HepG2 (cell line): Measurements from ENCODE around the gene COMMD1. TPM values are rescaled to one million over a fixed set of nuclear protein-coding genes. Genes with fewer than 3 reads are reported as not detected.
"Not testable (repeated sequence)": the region's sequence is repeated elsewhere in the genome, so short reads cannot be mapped to it uniquely, and the experiment has no call there.

ENCODE experiments used
- ATAC-seq: fragments of 200-7000 bp; cut with Tn5 transposase; 3 replicates; pipeline ENCODE4 v1.9.1; 2020; ENCODE audit warnings: mild to moderate bottlenecking, moderate library complexity
- BruUV-seq: library from RNA; stranded (reverse); fragments of 400-500 nt; replicated peaks from 2 replicates; lab custom pipeline; 2021; lab: Mats Ljungman, UMichigan
- CTCF ChIA-PET: fragments of 300-600 bp; formaldehyde crosslinking; extraction: SDS; loops from one replicate; lab custom pipeline; 2021; ENCODE audit warnings: low total read pairs, inconsistent platforms, low intra/inter-chr PET ratio; lab: Yijun Ruan, JAX
- POLR2A ChIA-PET: fragments of 350-600 bp; sonication (Branson Sonifier 250); formaldehyde crosslinking; loops from one replicate; lab custom pipeline; 2020; ENCODE audit warnings: antibody characterized with exemption, inconsistent platforms; lab: Yijun Ruan, JAX
- DNase-seq: peaks from one replicate; pipeline ENCODE4 v3.0.0-alpha.2; 2015; ENCODE audit warnings: low spot score
- FAIRE-seq: peaks from 3 replicates; lab custom pipeline; 2011; peaks lifted over from hg19 to GRCh38; lab: Jason Lieb, UNC
- H2AFZ ChIP-seq: one replicate; pipeline ENCODE4 v1.6.1; 2011; ENCODE audit warnings: low read length, inconsistent platforms
- H3K27ac ChIP-seq: fragments of 300-600 bp; 3 replicates; pipeline ENCODE4 v1.8.0; 2011; ENCODE audit warnings: mixed run types, mild to moderate bottlenecking, mixed read lengths, low read length, inconsistent platforms; ENCODE audit not compliant: insufficient read depth; ENCODE audit errors: extremely low read length
- H3K27me3 ChIP-seq, 2 experiments: fragments of 200-600 bp in 1 of 2; 2 replicates in 1 of 2; 3 replicates in 1 of 2; pipeline versions ENCODE4 v1.6.0 to v1.8.0; 2011; ENCODE audit warnings: low read length in 2 of 2, mild to moderate bottlenecking in 2 of 2, moderate library complexity in 2 of 2, inconsistent platforms in 1 of 2; ENCODE audit not compliant: insufficient read depth in 2 of 2, control insufficient read depth in 1 of 2
- H3K36me3 ChIP-seq, 2 experiments: fragments of 200-600 bp in 1 of 2; replicated peaks in 1 of 2; 2 replicates in 1 of 2; 3 replicates in 1 of 2; pipeline versions ENCODE4 v1.5.1 to v1.8.0; 2011; ENCODE audit warnings: low read length in 2 of 2, inconsistent platforms in 1 of 2; ENCODE audit not compliant: insufficient read depth in 2 of 2, control insufficient read depth in 1 of 2
- H3K4me1 ChIP-seq: 2 replicates; pipeline ENCODE4 v1.5.1; 2012; ENCODE audit warnings: low read length, inconsistent platforms; ENCODE audit not compliant: insufficient read depth
- H3K4me2 ChIP-seq: 2 replicates; pipeline ENCODE4 v1.6.0; 2011; ENCODE audit warnings: low read depth, low read length, inconsistent platforms
- H3K4me3 ChIP-seq, 3 experiments: fragments of 200-600 bp in 1 of 3; sonication (generic), shearing (Covaris generic) in 1 of 3; replicated peaks in 1 of 3; 2 replicates each; pipeline ENCODE4 v1.5.1; 2011 to 2016; ENCODE audit warnings: low read length in 3 of 3, inconsistent platforms in 2 of 3, low read depth in 2 of 3, mild to moderate bottlenecking in 2 of 3, control low read depth in 1 of 3, mixed read lengths in 1 of 3; ENCODE audit not compliant: insufficient read depth in 1 of 3
- H3K79me2 ChIP-seq: one replicate; pipeline ENCODE4 v1.6.1; 2011; ENCODE audit warnings: low read length, inconsistent platforms; ENCODE audit not compliant: insufficient read depth
- H3K9ac ChIP-seq: 2 replicates; pipeline ENCODE4 v1.6.0; 2011; ENCODE audit warnings: mild to moderate bottlenecking, low read depth, low read length, inconsistent platforms; ENCODE audit not compliant: insufficient read depth
- H3K9me3 ChIP-seq: 2 replicates; pipeline ENCODE4 v1.5.1; 2012; ENCODE audit warnings: mild to moderate bottlenecking, low read length
- H4K20me1 ChIP-seq: 2 replicates; pipeline ENCODE4 v1.6.0; 2011; ENCODE audit warnings: inconsistent platforms, mild to moderate bottlenecking, low read length, moderate library complexity; ENCODE audit not compliant: insufficient read depth
- ARNT2 ChIP-seq: sonication (generic); formaldehyde crosslinking; IDR thresholded peaks from 2 replicates; pipeline ENCODE4 v1.8.0; 2022; ENCODE audit warnings: mild to moderate bottlenecking, low read depth, missing genetic modification reagents, moderate library complexity
- BRCA1 ChIP-seq: sonication (generic); formaldehyde crosslinking; IDR thresholded peaks from 2 replicates; pipeline ENCODE4 v1.4.0; 2020; ENCODE audit warnings: missing genetic modification reagents
- CCDC6 ChIP-seq: sonication (generic); formaldehyde crosslinking; IDR thresholded peaks from 2 replicates; pipeline ENCODE4 v1.8.1; 2022; ENCODE audit warnings: mild to moderate bottlenecking, missing genetic modification reagents, moderate library complexity
- HES4 ChIP-seq: sonication (generic); formaldehyde crosslinking; IDR thresholded peaks from 2 replicates; pipeline ENCODE4 v1.9.0; 2021; ENCODE audit warnings: mild to moderate bottlenecking, missing genetic modification reagents, borderline replicate concordance
- LCORL ChIP-seq, 2 experiments: fragments of 450-650 bp in 1 of 2; sonication (generic) in 1 of 2; formaldehyde crosslinking in 1 of 2; IDR thresholded peaks; 2 replicates each; pipeline versions ENCODE4 v1.5.0 to v1.6.1; 2017 to 2020; ENCODE audit warnings: antibody characterized with exemption in 1 of 2, missing genetic modification reagents in 1 of 2
- POGZ ChIP-seq: sonication (generic); formaldehyde crosslinking; IDR thresholded peaks from 2 replicates; pipeline ENCODE4 v1.4.0; 2020; ENCODE audit warnings: mild to moderate bottlenecking, missing genetic modification reagents
- PPARG ChIP-seq: conservative IDR thresholded peaks from 2 replicates; pipeline ENCODE4 v1.6.1; 2016; ENCODE audit warnings: missing biosample characterization, missing genetic modification reagents
- ZC3H13 ChIP-seq: sonication (generic); formaldehyde crosslinking; IDR thresholded peaks from 2 replicates; pipeline ENCODE4 v1.8.1; 2023; ENCODE audit warnings: mild to moderate bottlenecking, missing genetic modification reagents, moderate library complexity
- WGBS: methylation state at CpG from one replicate; pipeline ENCODE4 v1.1.6; 2017; ENCODE audit warnings: low lambda C conversion rate; 5-methylcytosine and 5-hydroxymethylcytosine counted together
- in situ Hi-C: cut with HindIII; loops from 2 replicates; pipeline ENCODE4 v1.10.0; 2017; ENCODE audit warnings: low pct_unique_long_range_greater_than_20kb; ENCODE audit not compliant: extremely low pct_ligation_motif_present
- intact Hi-C: fragments of 100-400 bp; cut with micrococcal nuclease; formaldehyde crosslinking; loops from one replicate; pipeline ENCODE4 v1.10.0; 2022; ENCODE audit not compliant: unreplicated experiment
- polyA plus RNA-seq, 8 experiments: library from polyadenylated mRNA; depleted of rRNA in 3 of 8; stranded (reverse) in 7 of 8; unstranded in 1 of 8; fragments of >200 nt; fragmentation: Illumina TruSeq in 4 of 8; extraction: Trizol in 4 of 8; gene quantifications; 2 replicates each; pipeline versions ENCODE4 v1.2.1 to v1.2.3, GENCODE V29; 2011 to 2016; ENCODE audit warnings: low read depth in 4 of 8, missing spikeins in 1 of 8, mixed read lengths in 1 of 8; ENCODE audit not compliant: insufficient read depth in 1 of 8
- total RNA-seq, 5 experiments: library from RNA; depleted of rRNA; stranded (reverse); fragments of >200 nt; fragmentation: Illumina TruSeq; extraction: Trizol; gene quantifications; 2 replicates each; pipeline ENCODE4 v1.2.3, GENCODE V29; 2016; ENCODE audit warnings: low read depth in 1 of 5
- TF ChIP-seq, protein P1 (sequence below): sonication (generic); formaldehyde crosslinking; IDR thresholded peaks from 2 replicates; pipeline ENCODE4 v1.5.0; 2020; ENCODE audit warnings: missing genetic modification reagents
- TF ChIP-seq, protein P2 (sequence below): sonication (generic); formaldehyde crosslinking; IDR thresholded peaks from 2 replicates; pipeline ENCODE4 v1.4.0; 2020; ENCODE audit warnings: mild to moderate bottlenecking, missing genetic modification reagents
- TF ChIP-seq, protein P3 (sequence below): sonication (generic); formaldehyde crosslinking; IDR thresholded peaks from 2 replicates; pipeline ENCODE4 v1.4.0; 2020; ENCODE audit warnings: mild to moderate bottlenecking, missing genetic modification reagents

COMMD1 gene
- total and polyA plus RNA-seq, 2 of the 13 experiments (the other 11 are each of a cell fraction or from before 2014, with no cell fraction given): 25.7 to 105 TPM

DNA sequence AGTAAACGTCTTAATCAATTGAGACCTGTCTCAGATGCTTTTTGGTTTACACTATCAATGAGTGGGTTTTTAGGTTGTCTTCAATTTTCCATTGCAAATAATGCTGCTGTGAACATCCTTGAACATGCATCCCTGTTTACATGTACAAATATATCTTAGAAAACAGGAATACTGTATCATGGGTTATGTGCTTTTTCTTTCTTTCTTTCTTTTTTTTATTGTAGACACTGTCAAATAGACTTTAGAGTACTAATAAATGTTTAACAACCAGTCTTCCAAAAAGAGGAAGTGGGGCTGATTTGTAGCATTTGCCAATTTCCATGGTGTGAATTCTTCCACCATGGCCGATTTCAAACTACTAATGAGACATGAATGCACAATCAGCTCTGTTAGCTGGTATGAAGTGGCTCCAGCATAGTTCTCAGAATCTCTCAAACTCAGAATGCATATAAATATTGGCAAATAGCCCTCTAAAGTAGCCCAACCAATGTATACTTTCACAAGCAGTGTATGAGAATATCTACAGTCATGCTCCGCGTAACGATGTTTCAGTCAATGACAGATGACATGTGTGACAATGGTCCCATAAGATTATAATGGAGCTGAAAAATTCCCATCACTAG lies 240.1 kb downstream of the COMMD1 start (continued):
- TF ChIP-seq, protein P1, sequence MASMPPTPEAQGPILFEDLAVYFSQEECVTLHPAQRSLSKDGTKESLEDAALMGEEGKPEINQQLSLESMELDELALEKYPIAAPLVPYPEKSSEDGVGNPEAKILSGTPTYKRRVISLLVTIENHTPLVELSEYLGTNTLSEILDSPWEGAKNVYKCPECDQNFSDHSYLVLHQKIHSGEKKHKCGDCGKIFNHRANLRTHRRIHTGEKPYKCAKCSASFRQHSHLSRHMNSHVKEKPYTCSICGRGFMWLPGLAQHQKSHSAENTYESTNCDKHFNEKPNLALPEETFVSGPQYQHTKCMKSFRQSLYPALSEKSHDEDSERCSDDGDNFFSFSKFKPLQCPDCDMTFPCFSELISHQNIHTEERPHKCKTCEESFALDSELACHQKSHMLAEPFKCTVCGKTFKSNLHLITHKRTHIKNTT: no peak
- TF ChIP-seq, all 625 proteins: peak for 0

DNA sequence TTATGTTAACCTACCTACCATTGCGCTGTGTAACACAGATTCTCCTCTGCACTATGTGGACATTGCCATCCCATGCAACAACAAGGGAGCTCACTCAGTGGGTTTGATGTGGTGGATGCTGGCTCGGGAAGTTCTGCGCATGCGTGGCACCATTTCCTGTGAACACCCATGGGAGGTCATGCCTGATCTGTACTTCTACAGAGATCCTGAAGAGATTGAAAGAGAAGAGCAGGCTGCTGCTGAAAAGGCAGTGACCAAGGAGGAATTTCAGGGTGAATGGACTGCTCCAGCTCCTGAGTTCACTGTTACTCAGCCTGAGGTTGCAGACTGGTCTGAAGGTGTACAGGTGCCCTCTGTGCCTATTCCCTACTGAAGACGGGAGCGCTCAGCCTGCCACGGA lies 241.3 kb downstream of the COMMD1 start:
- FAIRE-seq, H3K9me3 ChIP-seq, POLR2A ChIA-PET, in situ Hi-C loops, H3K4me3 ChIP-seq, H3K27ac ChIP-seq, H3K79me2 ChIP-seq, BruUV-seq, H4K20me1 ChIP-seq, H3K4me1 ChIP-seq, H3K36me3 ChIP-seq, H2AFZ ChIP-seq, H3K9ac ChIP-seq, DNase-seq, ATAC-seq, H3K27me3 ChIP-seq, CTCF ChIA-PET, intact Hi-C loops, H3K4me2 ChIP-seq: not testable (repeated sequence)
- 98% methylated on average over 7 of the region's 7 CpGs for WGBS

DNA sequence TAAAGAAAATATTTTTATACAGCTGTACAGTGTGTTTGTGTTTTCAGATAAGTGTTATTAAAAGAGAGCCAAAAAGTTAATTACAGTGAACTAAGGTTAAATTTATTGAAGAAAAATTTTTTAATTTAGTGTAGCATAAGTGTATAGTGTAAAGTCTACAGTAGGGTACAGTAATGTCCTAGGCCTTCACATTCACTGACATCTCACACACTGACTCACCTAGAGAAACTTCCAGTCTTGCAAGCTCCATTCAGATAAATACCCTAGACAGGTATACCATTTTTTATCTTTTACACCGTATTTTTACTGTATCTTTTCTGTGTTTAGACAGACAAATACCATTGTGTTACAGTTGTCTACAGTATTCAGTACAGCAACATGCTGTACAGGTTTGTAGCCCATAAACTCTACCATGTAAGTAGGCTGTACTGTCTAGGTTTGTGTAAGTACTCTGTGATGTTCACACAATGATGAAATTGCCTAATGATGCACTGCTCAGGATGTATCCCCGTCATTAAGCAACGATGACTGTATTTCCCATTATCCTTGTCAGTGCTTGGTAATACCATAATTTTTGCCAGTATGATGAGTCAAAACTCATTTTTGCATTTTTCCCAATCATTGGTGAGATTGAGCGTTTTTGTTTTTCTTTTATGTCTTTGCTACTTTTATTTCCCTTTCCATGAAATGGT lies 242.3 kb downstream of the COMMD1 start:
- H3K27me3 ChIP-seq: no peaks in the 10 kb centered on the region
- ChIA-PET CTCF (no interaction called here), POLR2A (no interaction called here)
- no peak for DNase-seq
- no peaks in the 10 kb centered on the region for H3K79me2 ChIP-seq
- no peak overlapping the region for H3K4me3 ChIP-seq
- in situ Hi-C loops: no loop called here
- H4K20me1 ChIP-seq: no peaks in the 10 kb centered on the region
- no peak overlapping the region for H3K4me2 ChIP-seq
- no peak for FAIRE-seq
- no TSS peak for BruUV-seq
- H2AFZ ChIP-seq: no peak overlapping the region
- H3K9me3 ChIP-seq: no peaks in the 10 kb centered on the region
- H3K27ac ChIP-seq: no peak overlapping the region
- ATAC-seq: no peak
- intact Hi-C loops: no loop called here
- H3K9ac ChIP-seq: no peak overlapping the region
- H3K36me3 ChIP-seq: no peaks in the 10 kb centered on the region
- 87% methylated on average over 4 of the region's 4 CpGs for WGBS
- H3K4me1 ChIP-seq: peaks cover 15% of the 10 kb centered on the region
- TF ChIP-seq HES4 (no peak), CCDC6 (CRISPR knock-in tag) (no peak), BRCA1 (no peak), ZC3H13 (no peak), LCORL (IDR thresholded peaks at IDR 0.05) (no peak), LCORL (CRISPR knock-in tag; IDR thresholded peaks at IDR 0.05) (no peak), POGZ (CRISPR knock-in tag) (no peak), ARNT2 (CRISPR knock-in tag) (no peak), PPARG (CRISPR knock-in tag) (no peak)
- TF ChIP-seq, protein P2, sequence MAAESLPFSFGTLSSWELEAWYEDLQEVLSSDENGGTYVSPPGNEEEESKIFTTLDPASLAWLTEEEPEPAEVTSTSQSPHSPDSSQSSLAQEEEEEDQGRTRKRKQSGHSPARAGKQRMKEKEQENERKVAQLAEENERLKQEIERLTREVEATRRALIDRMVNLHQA (CRISPR knock-in tag): no peak
- TF ChIP-seq, protein P3, sequence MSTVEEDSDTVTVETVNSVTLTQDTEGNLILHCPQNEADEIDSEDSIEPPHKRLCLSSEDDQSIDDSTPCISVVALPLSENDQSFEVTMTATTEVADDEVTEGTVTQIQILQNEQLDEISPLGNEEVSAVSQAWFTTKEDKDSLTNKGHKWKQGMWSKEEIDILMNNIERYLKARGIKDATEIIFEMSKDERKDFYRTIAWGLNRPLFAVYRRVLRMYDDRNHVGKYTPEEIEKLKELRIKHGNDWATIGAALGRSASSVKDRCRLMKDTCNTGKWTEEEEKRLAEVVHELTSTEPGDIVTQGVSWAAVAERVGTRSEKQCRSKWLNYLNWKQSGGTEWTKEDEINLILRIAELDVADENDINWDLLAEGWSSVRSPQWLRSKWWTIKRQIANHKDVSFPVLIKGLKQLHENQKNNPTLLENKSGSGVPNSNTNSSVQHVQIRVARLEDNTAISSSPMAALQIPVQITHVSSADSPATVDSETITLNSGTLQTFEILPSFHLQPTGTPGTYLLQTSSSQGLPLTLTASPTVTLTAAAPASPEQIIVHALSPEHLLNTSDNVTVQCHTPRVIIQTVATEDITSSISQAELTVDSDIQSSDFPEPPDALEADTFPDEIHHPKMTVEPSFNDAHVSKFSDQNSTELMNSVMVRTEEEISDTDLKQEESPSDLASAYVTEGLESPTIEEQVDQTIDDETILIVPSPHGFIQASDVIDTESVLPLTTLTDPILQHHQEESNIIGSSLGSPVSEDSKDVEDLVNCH (CRISPR knock-in tag): no peak
